Measurements from ENCODE around the gene MYADML2.

Gene MYADML2

GRCh38 chr17:81939218-81939617 is 7.8 kb downstream of the MYADML2 start:
- DNase-seq (ENCODE audit: low spot score) = no peak

GRCh38 chr17:81935709-81936084 is 11.3 kb downstream of the MYADML2 start:
- DNase-seq (ENCODE audit: low spot score) = no peak

GRCh38 chr17:81934850-81935708 is 12.0 kb downstream of the MYADML2 start:
- DNase-seq (ENCODE audit: low spot score) = no peak

GRCh38 chr17:81934098-81934757 is 12.8 kb downstream of the MYADML2 start:
- DNase-seq (ENCODE audit: low spot score) = no peak

GRCh38 chr17:81933178-81933699 is 13.8 kb downstream of the MYADML2 start:
- no peak for DNase-seq (ENCODE audit: low spot score)

- DNase-seq (ENCODE audit: low spot score) = no peak
These were observed 14.6 kb downstream of the MYADML2 start for GRCh38 chr17:81932333-81932983.

- DNase-seq (ENCODE audit: low spot score) = no peak
These were observed 15.3 kb downstream of the MYADML2 start for GRCh38 chr17:81931557-81932332.

- DNase-seq (ENCODE audit: low spot score) = no peak
These were observed 15.9 kb downstream of the MYADML2 start for GRCh38 chr17:81931189-81931556.

GRCh38 chr17:81930142-81931125 is 16.6 kb downstream of the MYADML2 start:
- peak; percentile 51 for DNase-seq (ENCODE audit: low spot score)

GRCh38 chr17:81929253-81930141 is 17.5 kb downstream of the MYADML2 start:
- no peak for DNase-seq (ENCODE audit: low spot score)

- no peak for DNase-seq (ENCODE audit: low spot score)
These were observed 18.3 kb downstream of the MYADML2 start for GRCh38 chr17:81928544-81929252.

- peak; percentile 95 for DNase-seq (ENCODE audit: low spot score)
These were observed 19.1 kb downstream of the MYADML2 start, which contains the start of gene MAFG for GRCh38 chr17:81927653-81928543. MAFG (minus strand) TSS chr17:81927735; CDS start chr17:81923185, 4,550 bp downstream.

- DNase-seq (ENCODE audit: low spot score) = no peak
These were observed 19.8 kb downstream of the MYADML2 start for GRCh38 chr17:81927152-81927652.

- DNase-seq (ENCODE audit: low spot score) = peak; percentile 69
These were observed 20.4 kb downstream of the MYADML2 start for GRCh38 chr17:81926451-81927151.

GRCh38 chr17:81925860-81926450 is 21.1 kb downstream of the MYADML2 start:
- no peak for DNase-seq (ENCODE audit: low spot score)

All from NAMALWA (cell line).